Neural crest cell (in vitro differentiated cells): ENCODE results near the gene KRTAP5-9. TPM values are rescaled to one million over a fixed set of nuclear protein-coding genes. Genes with fewer than 3 reads are reported as not detected.
A peak's percentile ranks its signal among the peaks of the same experiment; 100 is the strongest.
"Not testable (repeated sequence)": the region's sequence is repeated elsewhere in the genome, so short reads cannot be mapped to it uniquely, and the experiment has no call there.

ENCODE experiments used
- DNase-seq: peaks from one replicate; pipeline ENCODE4 v3.0.0; 2021; ENCODE audit warnings: low read depth, mixed read lengths, low spot score
- H3K27ac Mint-ChIP-seq: one replicate; pipeline ENCODE4 v1.8.0; 2021; ENCODE audit warnings: mild to moderate bottlenecking, mixed read lengths; ENCODE audit not compliant: unreplicated experiment
- H3K27me3 Mint-ChIP-seq: 2 replicates; pipeline ENCODE4 v1.8.0; 2021; ENCODE audit warnings: low read depth, mild to moderate bottlenecking, mixed read lengths
- H3K36me3 Mint-ChIP-seq: 2 replicates; pipeline ENCODE4 v1.8.0; 2021; ENCODE audit warnings: low read depth, mild to moderate bottlenecking, mixed read lengths
- H3K4me1 Mint-ChIP-seq: 2 replicates; pipeline ENCODE4 v1.8.0; 2021; ENCODE audit warnings: mixed read lengths
- H3K4me3 Mint-ChIP-seq: one replicate; pipeline ENCODE4 v1.8.0; 2021; ENCODE audit warnings: mild to moderate bottlenecking, mixed read lengths
- H3K9me3 Mint-ChIP-seq: 2 replicates; pipeline ENCODE4 v1.8.0; 2021; ENCODE audit warnings: mixed read lengths
- CTCF ChIP-seq: fragments of 200-600 bp; sonication (generic); conservative IDR thresholded peaks from 2 replicates; pipeline ENCODE4 v1.5.0; 2021; ENCODE audit warnings: antibody characterized with exemption, mild to moderate bottlenecking
- total RNA-seq: library from RNA; stranded (reverse); gene quantifications from 2 replicates; pipeline ENCODE4 v1.2.1, GENCODE V29; 2021

Gene KRTAP5-9
- total RNA-seq, 1 donor from 2014 or later, result not detected

DNA sequence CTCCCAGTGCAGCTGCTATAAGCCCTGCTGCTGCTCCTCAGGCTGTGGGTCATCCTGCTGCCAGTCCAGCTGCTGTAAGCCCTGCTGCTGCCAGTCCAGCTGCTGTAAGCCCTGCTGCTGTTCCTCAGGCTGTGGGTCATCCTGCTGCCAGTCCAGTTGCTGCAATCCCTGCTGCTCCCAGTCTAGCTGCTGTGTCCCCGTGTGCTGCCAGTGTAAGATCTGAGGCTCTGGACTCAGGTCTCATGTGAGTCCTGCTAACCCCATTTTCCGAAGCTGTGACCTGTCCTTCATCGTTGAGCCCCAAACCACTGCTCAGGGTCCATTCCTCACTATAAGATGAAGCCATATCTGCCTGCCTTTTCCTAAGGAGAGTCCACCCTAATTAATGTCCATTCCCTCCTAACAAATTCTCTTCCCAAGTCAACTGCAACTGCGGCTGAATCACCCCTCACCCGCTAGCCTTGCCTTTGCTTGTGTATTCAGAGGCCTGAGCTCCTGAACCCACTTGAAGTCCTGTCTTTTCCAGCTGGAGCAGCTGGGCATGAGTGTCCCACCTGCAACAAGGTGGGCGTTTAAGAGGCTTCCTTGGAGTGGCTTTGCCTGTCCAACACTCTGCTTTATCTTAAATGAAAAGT is 20.5 kb upstream of the KRTAP5-9 start:
- peaks cover 2% of the 10 kb centered on the region for H3K27me3 Mint-ChIP-seq
- DNase-seq, result no peak
- H3K9me3 Mint-ChIP-seq, result no peaks in the 10 kb centered on the region
- H3K36me3 Mint-ChIP-seq, result no peaks in the 10 kb centered on the region
- TF ChIP-seq CTCF, result no peak
- H3K4me1 Mint-ChIP-seq, result no peaks in the 10 kb centered on the region
- no peak overlapping the region for H3K4me3 Mint-ChIP-seq
- no peak overlapping the region for H3K27ac Mint-ChIP-seq

DNA sequence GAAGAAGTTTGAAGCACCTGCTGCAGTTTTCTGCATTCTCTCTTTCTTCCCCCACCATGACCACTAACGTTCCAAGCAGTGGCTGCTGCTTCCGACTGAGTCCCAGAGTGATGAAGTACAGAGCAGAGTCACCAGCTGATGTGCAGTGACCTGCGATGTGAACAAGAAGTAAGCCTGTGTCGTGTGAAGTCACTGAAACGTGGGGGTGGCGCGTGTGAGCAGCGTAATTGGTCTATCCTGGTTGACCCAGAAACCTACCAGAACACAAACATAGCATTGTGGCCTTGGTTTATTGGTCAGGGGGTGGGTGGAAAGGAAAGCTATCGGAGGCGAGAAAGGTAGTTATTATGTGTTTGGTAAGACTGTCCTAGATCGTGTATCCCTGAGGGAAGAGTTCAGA is 17.6 kb upstream of the KRTAP5-9 start:
- H3K27me3 Mint-ChIP-seq, result peaks cover 2% of the 10 kb centered on the region
- no peaks in the 10 kb centered on the region for H3K36me3 Mint-ChIP-seq
- no peaks in the 10 kb centered on the region for H3K4me1 Mint-ChIP-seq
- no peak for DNase-seq
- H3K4me3 Mint-ChIP-seq, result no peak overlapping the region
- no peak for TF ChIP-seq CTCF
- no peak overlapping the region for H3K27ac Mint-ChIP-seq
- no peaks in the 10 kb centered on the region for H3K9me3 Mint-ChIP-seq

- Mint-ChIP-seq H3K27me3 (no peaks in the 10 kb centered on the region), H3K4me1 (no peaks in the 10 kb centered on the region), H3K4me3 (no peak overlapping the region), H3K36me3 (no peaks in the 10 kb centered on the region), H3K9me3 (no peaks in the 10 kb centered on the region), H3K27ac (no peak overlapping the region)
- no peak for DNase-seq
- no peak for TF ChIP-seq CTCF
Measured at GRCh38 chr11:71532036-71532610, 16.1 kb upstream of the KRTAP5-9 start.

DNA sequence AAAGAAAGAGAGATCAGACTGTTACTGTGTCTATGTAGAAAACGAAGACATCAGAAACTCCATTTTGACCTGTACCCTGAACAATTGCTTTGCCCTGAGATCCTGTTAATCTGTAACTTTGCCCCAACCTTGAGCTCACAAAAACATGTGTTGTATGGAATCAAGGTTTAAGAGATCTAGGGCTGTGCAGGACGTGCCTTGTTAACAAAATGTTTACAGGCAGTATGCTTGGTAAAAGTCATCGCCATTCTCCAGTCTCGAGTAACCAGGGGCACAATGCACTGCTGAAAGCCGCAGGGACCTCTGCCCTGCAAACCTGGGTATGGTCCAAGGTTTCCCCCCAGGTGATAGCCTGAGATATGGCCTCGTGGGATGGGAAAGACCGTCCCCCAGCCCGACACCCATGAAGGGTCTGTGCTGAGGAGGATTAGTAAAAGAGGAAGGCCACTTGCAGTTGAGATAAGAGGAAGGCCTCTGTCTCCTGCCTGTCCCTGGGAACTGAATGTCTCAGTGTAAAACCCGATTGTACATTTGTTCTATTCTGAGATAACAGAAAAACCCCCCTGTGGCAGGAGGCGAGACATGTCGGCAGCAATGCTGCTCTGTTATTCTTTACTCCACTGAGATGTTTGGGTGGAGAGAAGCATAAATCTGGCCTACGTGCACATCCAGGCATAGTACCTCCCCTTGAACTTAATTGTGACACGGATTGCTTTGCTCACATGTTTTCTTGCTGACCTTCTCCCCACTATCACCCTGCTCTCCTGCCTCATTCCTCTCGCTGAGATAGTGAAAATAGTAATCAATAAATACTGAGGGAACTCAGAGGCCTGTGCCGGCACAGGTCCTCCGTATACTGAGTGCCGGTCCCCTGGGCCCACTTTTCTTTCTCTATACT is 13.3 kb upstream of the KRTAP5-9 start:
- H3K9me3 Mint-ChIP-seq, H3K27me3 Mint-ChIP-seq, H3K36me3 Mint-ChIP-seq, H3K4me1 Mint-ChIP-seq, H3K27ac Mint-ChIP-seq, DNase-seq, H3K4me3 Mint-ChIP-seq: not testable (repeated sequence)

GRCh38 chr11:71535825-71536224 is 12.4 kb upstream of the KRTAP5-9 start:
- H3K36me3 Mint-ChIP-seq, result no peaks in the 10 kb centered on the region
- TF ChIP-seq CTCF, result no peak
- no peaks in the 10 kb centered on the region for H3K4me1 Mint-ChIP-seq
- no peaks in the 10 kb centered on the region for H3K9me3 Mint-ChIP-seq
- no peaks in the 10 kb centered on the region for H3K27me3 Mint-ChIP-seq
- DNase-seq, result no peak
- no peak overlapping the region for H3K4me3 Mint-ChIP-seq
- no peak overlapping the region for H3K27ac Mint-ChIP-seq

GRCh38 chr11:71537537-71537936 is 10.7 kb upstream of the KRTAP5-9 start:
- no peaks in the 10 kb centered on the region for H3K36me3 Mint-ChIP-seq
- H3K4me3 Mint-ChIP-seq, result no peak overlapping the region
- H3K27me3 Mint-ChIP-seq, result no peaks in the 10 kb centered on the region
- no peaks in the 10 kb centered on the region for H3K4me1 Mint-ChIP-seq
- no peak overlapping the region for H3K27ac Mint-ChIP-seq
- no peak for TF ChIP-seq CTCF
- no peaks in the 10 kb centered on the region for H3K9me3 Mint-ChIP-seq
- no peak for DNase-seq

- H3K4me1 Mint-ChIP-seq, result not testable (repeated sequence)
Measured at GRCh38 chr11:71537977-71538665, 10.1 kb upstream of the KRTAP5-9 start, which contains the start of gene KRTAP5-8. KRTAP5-8 (plus strand) TSS chr11:71538025; CDS start chr11:71538056, 31 bp downstream.

More at GRCh38 chr11:71537977-71538665, 10.1 kb upstream of the KRTAP5-9 start, which contains the start of gene KRTAP5-8:
- not testable (repeated sequence) for H3K27me3 Mint-ChIP-seq, H3K9me3 Mint-ChIP-seq, DNase-seq, H3K4me3 Mint-ChIP-seq, H3K36me3 Mint-ChIP-seq
- peak within 1 kb of the TSS; percentile 78 for H3K27ac Mint-ChIP-seq
